GM23338 (cell line): ENCODE measurements around the gene GRIN2C. TPM values are rescaled to one million over a fixed set of nuclear protein-coding genes. Genes with fewer than 3 reads are reported as not detected.

Source experiments
- CREB1 ChIP-seq: fragments of 250-450 bp; sonication (Bioruptor Pico); IDR thresholded peaks from 2 replicates; pipeline ENCODE4 v1.5.0; 2020; ENCODE audit warnings: low read depth, mild to moderate bottlenecking, moderate library complexity
- CTCF ChIP-seq, 2 experiments: fragments of 200-600 bp in 1 of 2; sonication (generic) in 1 of 2; conservative IDR thresholded peaks; 2 replicates each; pipeline versions ENCODE4 v1.5.1 to v1.6.1; 2016 to 2017; ENCODE audit warnings: antibody characterized with exemption in 2 of 2, low read depth in 2 of 2, mild to moderate bottlenecking in 2 of 2, moderate library complexity in 1 of 2
- EZH2 ChIP-seq: fragments of 200-600 bp; sonication (generic); IDR thresholded peaks from one replicate; pipeline ENCODE4 v1.8.0; 2017; ENCODE audit warnings: antibody characterized with exemption, mild to moderate bottlenecking, low read depth; ENCODE audit not compliant: unreplicated experiment
- EZH2phosphoT487 ChIP-seq: fragments of 200-600 bp; sonication (generic); IDR thresholded peaks from one replicate; pipeline ENCODE4 v1.8.1; 2018; ENCODE audit warnings: antibody characterized with exemption; ENCODE audit not compliant: unreplicated experiment
- NANOG ChIP-seq: IDR thresholded peaks from 2 replicates; pipeline ENCODE4 v1.6.1; 2016; ENCODE audit warnings: antibody characterized with exemption, borderline replicate concordance
- POLR2AphosphoS5 ChIP-seq: IDR thresholded peaks from 2 replicates; pipeline ENCODE4 v1.6.1; 2016; ENCODE audit warnings: antibody characterized with exemption, low read depth
- STAT1 ChIP-seq: IDR thresholded peaks from one replicate; pipeline ENCODE4 v1.6.1; 2016; ENCODE audit warnings: antibody characterized with exemption; ENCODE audit not compliant: unreplicated experiment
- ZNF114 ChIP-seq: fragments of 250-450 bp; sonication (Bioruptor Pico); IDR thresholded peaks from 2 replicates; pipeline ENCODE4 v1.5.0; 2020; ENCODE audit warnings: mild to moderate bottlenecking, moderate library complexity
- ZNF331 ChIP-seq: fragments of 250-450 bp; sonication (Bioruptor Pico); IDR thresholded peaks from 2 replicates; pipeline ENCODE4 v1.5.0; 2020; ENCODE audit warnings: low read depth, mild to moderate bottlenecking, moderate library complexity
- ZNF462 ChIP-seq: fragments of 250-450 bp; sonication (Bioruptor Pico); IDR thresholded peaks from 2 replicates; pipeline ENCODE4 v1.5.0; 2020; ENCODE audit warnings: mild to moderate bottlenecking, moderate library complexity
- polyA plus RNA-seq: library from polyadenylated mRNA; unstranded; fragments of >200 nt; fragmentation: Nextera tagmentation; extraction: Ambion mirVana; gene quantifications from 2 replicates; pipeline ENCODE4 v1.2.1, GENCODE V29; 2016
- total RNA-seq: library from RNA; depleted of rRNA; stranded (reverse); fragments of >200 nt; shearing (Covaris generic); gene quantifications from 2 replicates; pipeline ENCODE4 v1.2.3, GENCODE V29; 2014

The GRIN2C gene
- total and polyA plus RNA-seq, 2 experiments from 2014 or later = 0.10 to 0.19 TPM

GRCh38 chr17:74854792-74855191 lies 4.9 kb downstream of the GRIN2C start (continued):
- TF ChIP-seq ZNF462 = no peak
- no peak for TF ChIP-seq ZNF114 (CRISPR knock-in tag)
- no peak for TF ChIP-seq EZH2
- no peak for TF ChIP-seq ZNF331 (CRISPR knock-in tag)
- no peak for TF ChIP-seq NANOG
- no peak for TF ChIP-seq STAT1
- TF ChIP-seq POLR2AphosphoS5 = no peak
- TF ChIP-seq CTCF (conservative IDR thresholded peaks at IDR 0.05; ENCODE audit: low read depth in 2 of 2) = no peak
- no peak for TF ChIP-seq CREB1 (CRISPR knock-in tag)
- no peak for TF ChIP-seq EZH2phosphoT487
